HG03135 (cell line): ENCODE data around the gene ZFHX2.

ENCODE experiments used
- ATAC-seq: cut with Tn5 transposase; IDR thresholded peaks from one replicate; pipeline ENCODE4 v1.9.1; 2021; ENCODE audit warnings: mild to moderate bottlenecking, moderate library complexity; ENCODE audit not compliant: unreplicated experiment

Gene ZFHX2

DNA sequence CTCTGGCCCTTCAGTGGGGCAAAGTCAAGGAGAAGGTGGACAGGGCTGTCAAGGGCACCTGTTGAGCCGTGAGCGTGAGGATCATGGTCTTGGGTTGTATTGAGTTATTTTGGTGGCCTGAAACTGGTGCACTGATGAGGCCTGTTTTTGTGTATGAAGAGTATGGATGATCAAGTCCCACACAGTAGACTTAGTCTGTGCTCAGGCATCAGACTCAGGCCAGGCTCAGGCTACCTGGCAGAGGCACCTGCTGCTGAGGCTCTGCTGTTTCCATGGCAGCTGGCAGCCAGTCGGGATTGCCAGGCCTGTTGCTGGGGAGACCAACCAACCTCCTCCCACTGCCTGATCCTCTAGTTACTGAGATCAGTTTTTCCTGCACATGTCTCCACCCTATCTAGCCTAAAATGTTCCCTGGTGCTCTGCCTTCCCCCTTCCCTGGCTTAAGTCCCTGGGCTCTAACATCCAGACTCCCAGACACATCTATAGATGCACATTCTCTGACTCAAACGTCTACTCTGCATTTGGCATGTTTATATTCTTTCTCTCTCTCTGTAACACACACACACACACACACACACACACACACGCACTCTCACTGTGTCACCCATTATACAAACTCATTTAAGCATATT lies 21.9 kb upstream of the ZFHX2 start:
- ATAC-seq: no peak

DNA sequence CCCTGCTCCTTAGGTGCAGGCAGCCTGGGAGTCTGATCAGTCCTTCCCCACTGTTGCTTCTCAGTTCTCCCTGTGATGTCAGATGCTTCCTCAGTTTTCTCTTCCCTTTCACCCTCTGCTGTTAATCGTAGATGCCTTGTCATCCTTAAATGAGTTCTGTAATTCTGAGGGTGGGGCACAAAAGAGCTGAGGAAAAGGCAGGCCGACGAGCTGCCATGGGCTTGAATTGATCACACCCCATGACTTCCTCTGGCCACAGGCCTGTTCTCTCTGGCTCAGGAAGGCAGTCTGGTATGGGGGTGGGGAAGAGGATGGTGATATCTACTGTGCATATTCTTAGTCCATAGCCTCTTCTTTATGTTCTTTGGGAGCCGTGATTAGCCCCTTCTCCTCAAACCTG lies 21.3 kb upstream of the ZFHX2 start:
- ATAC-seq: no peak

DNA sequence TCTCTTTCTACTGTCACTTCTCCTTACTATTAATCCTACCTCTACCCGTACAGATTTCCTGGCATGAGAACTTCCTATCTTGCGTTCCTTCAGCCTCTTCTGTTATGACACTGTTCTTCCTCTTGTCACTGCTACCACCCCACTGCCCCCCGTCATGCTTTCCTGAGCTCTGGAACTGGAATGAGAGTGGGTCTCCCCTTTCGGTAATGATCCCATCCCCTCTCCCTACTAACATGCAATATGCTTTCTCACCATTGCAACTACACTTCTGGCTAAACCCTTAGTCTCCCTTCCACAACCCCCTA lies 20.9 kb upstream of the ZFHX2 start:
- ATAC-seq: no peak

DNA sequence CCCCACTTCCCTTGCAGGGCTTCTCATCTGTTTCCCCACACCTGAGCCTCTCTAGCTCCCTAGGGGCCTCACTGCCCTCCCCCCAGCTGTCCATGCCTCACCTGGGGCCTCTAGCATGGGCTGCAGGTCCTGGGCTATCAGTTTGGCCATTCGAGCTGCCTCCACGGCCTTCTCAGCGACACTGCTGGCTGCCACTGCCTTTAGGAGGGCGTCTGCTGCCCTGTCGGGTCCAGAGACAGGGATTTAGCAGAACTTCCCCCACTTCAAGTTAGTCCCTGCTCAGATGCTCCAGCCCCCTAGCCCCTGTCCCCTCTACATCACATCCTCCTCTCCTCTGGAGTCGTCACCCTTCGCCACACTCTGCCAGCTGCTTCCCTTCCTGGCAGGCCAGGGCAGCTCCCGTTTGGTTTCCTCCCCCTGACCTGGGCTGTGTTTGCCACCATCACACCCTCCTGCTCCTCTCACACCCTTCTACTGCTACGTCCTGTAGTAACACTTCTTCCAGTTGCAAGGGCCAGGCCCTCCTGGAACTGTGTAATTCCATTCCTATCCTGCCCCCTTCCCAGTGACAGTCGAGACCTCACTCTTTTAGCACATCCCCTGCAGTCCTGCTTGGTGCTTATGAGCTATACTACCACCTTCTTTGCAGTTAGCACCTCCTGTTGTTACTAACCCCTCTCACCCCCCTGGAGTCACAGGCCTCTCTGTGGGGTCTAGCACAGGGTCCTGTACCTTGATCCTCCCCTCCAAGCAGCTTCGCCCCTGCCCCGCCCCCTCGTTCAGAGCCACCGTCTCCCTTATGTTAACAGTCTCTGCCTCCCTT lies 20.3 kb upstream of the ZFHX2 start:
- no peak for ATAC-seq

DNA sequence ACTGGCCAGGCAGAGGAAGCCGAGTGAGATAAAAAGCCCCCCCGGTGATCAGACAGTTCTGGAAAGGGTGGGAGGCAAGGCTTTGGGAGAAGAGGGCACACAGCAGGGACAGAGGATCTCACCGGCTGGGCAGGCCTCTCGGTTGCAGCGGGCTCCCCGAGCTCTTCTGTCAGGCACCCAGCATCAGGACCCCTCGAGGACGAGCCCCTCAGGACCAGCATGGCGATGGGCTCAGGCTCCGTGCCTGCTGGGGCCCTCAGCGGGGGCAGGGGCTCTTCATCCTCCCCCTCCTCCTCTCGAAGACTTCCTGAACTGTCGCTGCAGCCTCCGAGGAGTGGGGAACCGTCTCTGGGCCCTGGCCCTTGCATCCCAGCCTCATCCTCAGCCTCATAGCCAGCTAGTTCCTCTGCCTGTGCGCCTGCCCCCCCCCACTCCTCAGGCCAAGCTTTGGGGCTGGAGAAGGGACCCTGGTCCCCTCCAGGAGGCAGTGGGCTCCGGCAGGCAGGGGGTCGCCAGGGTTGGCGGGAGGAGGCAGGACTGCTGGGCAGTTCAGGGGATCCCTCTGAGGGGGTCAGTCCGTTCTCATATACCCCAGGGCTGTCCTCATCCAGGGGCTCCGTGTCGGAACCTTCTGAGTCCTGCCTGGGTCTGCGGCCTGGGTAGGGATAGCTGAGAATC lies 19.4 kb upstream of the ZFHX2 start:
- ATAC-seq: no peak

DNA sequence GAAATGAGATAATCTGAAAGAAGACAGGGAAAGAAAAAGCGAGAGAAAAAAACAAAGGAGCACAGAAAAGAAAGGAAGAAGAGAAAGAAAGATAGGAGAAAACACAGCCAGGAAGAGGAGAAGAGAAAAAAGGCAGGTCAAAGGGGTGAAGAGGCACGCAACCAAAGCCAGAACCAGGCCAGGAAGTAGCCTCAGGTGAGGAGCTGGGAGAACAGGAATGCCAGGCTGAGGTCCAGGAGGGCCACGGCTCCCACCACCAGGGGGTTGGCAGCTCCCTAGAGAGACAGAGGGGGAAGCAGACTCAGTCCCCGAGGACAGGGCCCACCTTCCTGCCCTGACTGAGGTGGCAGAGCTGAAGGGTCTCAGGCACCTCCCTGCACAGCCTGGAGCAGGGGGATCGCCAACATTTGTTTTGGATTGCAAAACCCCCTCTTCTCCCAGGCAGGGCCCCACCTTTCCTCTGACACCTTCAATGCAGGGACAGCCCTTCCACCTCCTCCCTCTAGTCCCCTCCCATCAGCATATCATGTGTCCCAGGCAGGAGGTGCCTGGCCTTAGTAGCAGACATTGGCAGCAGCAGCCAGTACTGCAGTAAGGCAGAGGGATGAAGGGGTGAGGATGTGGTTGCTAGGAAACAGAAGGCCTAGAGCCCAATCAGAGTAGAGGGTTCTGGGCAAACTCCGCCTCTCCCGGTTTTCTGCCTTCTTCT lies 18.0 kb upstream of the ZFHX2 start:
- ATAC-seq: no peak

GRCh38 chr14:23568600-23569331 lies 17.2 kb upstream of the ZFHX2 start:
- no peak for ATAC-seq

DNA sequence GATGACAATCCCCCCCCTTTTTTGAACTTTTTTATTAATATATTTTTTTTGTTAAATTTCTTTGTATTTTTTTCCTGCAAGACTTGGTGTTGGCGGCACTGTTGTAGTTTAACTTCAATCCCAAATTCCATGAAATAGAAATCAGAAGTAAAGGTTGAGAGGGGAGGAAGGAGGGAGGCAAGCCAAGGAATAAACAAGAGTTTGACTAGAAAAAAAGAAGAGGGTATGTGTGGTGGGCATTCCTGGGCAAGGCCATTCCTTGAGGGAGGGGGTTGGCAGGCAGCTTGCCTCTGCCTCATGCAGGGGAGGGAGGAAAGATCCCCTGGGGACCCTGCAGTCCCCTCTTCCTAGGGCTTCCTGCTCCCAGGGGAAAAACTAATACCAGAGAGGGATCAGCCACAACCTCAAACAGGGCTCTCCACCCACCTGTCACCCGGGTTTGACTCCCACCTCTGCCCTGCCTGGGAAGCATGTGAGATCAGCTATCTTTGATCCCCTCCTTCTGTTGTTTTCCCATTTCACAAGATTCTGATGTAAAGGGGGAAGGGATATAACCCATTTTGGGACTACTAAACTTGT lies 16.5 kb upstream of the ZFHX2 start:
- ATAC-seq: no peak

- peak; percentile 79 for ATAC-seq
Measured at GRCh38 chr14:23567186-23568020, 15.8 kb upstream of the ZFHX2 start, which contains the start of gene AP1G2. TSS of gene AP1G2 (minus strand) at chr14:23567791. CDS start at chr14:23567314, 477 bp downstream.

GRCh38 chr14:23566778-23567185 lies 15.2 kb upstream of the ZFHX2 start:
- no peak for ATAC-seq

DNA sequence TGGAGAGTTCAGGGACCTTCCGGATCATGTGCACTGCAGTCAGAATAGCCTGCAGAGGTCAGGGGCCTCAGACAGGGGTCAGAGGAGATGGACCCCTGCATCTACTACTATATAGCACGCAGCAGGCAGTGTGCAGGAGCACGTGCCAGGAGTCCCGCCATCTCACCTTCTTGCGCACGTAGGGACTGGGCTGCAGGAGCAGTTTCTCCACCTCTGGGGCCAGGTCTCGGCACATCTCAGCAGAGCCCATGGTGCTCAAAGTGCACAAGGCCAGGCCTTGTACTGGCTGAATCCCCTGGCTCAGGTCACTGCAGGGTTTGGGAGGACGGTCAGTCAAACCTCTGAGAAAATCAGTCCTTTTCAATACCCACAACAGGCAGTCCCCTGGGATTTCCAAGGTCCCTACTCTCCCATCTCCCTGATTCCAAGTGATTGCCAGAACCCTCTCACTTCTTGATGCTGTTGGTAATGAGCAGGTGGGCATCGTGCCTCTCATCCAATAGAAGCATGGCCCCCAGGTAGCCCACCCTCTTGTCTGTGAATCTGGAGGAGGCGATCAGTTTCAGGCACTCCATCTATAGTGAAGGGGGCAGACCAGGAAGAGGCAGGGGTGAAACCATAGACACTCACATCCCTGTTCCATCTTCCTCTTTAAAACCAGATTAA lies 14.7 kb upstream of the ZFHX2 start:
- ATAC-seq: no peak

DNA sequence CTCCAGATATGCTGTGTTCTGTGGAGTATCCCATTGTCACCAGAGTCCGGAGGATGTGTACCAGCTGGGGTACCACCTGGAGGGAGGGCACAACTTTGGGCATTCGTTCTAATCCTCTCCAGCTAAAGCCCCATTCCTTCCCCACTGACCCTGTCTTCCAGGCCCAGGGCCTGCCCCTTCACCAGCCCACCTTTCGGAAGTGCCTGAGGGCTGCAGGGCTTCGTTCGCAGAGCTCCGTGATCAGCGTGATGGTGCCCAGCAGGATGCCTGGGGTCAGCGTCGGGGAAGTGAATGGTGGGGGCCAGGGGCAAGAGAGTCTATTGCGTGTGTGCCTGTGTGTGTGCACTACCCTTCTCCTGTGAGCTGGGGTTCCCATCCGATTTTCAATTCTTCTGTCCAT lies 14.1 kb upstream of the ZFHX2 start:
- no peak for ATAC-seq

GRCh38 chr14:23564876-23565275 lies 13.3 kb upstream of the ZFHX2 start:
- no peak for ATAC-seq

DNA sequence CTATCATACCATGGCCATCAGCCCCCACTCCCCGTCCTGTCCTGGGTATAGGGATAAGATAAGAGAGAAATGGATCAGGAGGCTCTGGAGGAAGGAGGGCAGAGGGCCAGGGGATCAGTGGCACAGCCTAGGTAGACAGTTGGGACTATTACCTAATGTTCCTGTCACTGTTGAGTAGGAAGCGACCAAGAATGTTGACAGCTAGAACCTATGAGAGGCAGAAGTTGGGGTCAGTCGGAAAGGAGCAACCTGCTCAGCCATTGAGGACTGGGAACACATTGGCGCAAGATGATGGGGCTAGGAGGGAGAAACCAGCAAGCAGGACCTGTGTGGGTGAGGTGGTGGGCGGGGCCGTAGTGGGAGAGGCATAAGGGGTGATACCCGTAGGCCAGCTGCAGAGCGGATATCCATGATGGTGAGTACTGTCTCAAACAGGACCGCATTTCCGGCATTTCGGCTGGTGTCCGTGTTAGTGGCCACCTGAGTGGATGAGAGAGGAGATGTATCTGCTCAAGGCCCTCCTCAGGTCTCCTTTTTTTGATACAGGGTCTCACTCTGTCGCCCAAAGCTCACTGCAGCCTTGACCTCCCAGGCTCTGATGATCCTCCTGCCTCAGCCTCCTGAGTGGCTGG lies 12.7 kb upstream of the ZFHX2 start:
- no peak for ATAC-seq

DNA sequence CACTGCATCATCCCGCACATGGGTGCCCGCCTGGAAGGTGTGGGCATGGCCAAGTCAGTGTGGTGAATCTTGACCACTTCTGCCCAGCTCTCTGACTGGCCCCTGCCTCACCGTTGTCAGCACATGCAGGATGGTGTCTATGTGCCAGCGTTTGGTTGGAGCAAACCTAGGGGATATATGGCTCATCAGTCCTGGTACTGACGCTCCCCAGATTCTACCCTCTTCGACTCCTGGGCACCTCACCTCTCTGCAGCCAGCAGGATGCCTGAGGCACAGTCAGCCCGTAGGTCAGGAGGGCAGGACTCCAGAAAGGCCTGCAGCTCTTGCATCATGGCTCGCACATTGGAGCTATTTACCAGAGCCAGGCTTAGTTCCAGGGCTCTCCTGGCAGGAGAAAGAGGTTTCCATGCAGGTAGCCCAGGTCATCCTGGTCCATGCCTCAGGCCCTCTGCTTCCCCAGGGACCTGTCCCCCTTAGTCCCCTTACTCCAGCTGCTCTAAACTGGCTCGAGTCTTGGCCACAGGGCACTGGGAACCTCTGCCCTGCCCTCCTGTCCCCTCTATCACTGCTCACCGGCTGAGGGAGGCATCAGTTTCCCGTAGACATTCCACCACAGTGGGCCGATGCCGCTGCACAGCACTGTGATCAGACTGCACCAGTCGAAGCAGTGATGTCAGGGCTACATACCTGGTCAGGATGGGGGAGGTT lies 12.1 kb upstream of the ZFHX2 start:
- ATAC-seq: no peak

- no peak for ATAC-seq
Measured at GRCh38 chr14:23562822-23563472, 11.4 kb upstream of the ZFHX2 start.
